ENCODE results near the gene ID4.

Gene ID4

DNA sequence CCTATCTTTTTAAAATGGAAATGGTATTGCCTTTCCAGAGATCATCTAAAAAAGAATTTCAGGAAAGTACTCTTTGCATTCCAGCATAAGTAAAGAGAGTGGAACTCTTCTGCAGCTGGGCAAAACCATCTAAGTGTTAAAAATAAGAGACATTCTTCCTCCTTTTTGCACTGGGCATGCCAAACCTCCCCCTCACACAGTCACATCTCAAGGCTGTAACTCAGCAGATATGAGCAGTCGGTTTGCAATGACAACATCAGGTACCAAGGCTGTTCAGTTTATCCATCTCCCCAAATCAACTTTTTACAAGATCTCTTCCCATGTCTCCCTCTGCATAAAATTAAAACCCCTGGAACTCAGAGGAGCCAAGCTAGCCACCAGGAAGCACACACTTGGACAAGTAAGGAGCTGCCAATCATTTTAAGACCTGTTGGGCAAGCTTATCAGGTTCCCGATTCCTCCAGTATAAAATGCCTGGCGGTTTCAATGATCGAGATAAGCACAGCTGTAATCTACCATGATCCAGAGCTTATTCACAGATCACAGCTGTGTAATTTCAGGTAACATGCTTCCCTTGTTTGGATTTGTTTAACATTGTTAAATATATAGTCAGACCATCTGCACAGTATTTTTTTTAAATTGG is 23.2 kb downstream of the ID4 start:
- no peak for DNase-seq (ENCODE audit: low read depth)

- DNase-seq (ENCODE audit: low read depth), result no peak
These were observed 27.1 kb downstream of the ID4 start for GRCh38 chr6:19864285-19864684.

DNA sequence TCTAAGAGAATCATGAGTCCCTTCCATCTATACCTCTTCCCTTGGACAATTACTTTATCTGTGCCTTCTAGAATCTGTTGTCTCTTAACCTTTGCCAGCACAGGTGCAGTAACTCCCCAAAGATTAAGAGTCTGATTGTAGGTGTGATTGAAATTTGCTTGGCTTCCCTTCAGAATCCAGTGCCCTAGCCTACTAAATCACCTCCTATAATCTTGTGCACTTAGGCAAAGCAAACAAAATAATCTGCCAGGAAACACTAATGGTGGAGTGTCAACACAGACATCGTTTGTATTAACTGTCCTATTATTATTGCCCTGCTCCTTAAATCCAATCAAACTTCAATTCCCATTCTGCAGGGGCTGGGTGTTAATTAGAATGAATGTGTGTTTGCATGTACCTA is 28.0 kb downstream of the ID4 start:
- no peak for DNase-seq (ENCODE audit: low read depth)

DNA sequence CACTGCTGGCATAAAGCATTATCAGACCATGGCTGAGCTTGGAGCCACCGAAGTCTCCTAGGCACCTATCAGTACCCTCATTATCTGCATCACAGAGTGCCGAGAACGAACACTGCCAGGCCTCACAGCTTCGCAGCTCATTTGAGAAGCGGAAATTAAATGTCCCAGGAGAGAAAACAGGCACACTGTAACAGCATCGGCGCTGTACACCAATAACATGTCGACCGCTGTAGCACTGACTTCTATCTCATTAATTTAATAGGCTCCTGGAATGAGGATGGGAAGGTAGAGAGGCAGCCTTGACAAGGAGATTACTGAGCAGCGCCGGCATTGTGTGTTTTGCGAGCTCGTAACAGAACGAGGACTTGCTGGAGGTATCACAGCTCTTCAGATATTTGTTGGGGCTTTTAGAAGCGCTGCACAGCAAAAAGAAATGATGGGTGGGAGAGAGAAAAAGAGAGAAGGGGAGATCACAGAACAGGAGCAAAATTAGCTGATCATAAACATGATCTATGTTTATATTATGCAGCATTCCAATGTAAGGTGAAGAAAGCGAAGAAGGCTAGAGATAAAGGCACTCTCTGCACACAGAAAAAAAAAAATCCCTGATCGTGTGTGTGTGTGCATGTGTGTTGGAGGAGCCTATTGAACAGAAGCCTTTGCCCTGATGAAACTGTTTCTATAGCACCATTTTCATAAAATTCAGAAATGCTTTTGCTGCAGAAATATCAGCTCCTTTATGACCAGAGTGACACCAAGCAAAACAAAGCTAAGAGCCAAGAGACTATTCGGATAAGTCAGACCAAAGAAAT is 29.2 kb downstream of the ID4 start:
- no peak for DNase-seq (ENCODE audit: low read depth)

DNA sequence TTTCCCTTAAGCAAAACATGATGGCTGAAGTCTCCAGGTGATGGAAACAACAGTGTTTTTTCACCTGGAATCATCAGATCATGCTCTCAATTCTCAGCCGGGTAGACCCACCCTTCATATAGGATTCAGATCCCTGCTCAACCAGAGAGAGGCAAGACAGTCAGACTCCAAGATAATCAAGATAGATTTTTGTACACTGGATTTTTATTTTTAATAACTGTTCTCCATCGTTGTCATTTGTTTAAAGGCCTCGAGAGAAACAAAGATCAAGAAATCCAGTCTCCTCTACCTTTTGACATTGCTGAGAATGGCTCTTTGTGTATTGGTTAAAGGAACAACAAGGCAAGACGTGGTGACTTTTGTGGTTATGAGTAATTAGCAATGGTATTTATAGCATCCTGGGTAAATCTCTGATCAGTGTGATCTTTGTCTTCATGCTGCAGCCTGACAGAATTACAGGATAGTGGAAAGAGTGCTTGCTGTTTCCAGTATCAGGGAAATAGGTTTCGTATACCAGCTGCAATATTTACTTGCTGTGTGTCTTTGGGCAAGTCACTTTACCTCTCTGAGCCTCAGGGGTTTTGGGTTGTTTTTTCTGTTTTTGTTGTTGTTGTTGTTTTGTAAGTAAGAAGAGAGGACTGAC is 29.9 kb downstream of the ID4 start:
- peak; percentile 12 for DNase-seq (ENCODE audit: low read depth)

DNA sequence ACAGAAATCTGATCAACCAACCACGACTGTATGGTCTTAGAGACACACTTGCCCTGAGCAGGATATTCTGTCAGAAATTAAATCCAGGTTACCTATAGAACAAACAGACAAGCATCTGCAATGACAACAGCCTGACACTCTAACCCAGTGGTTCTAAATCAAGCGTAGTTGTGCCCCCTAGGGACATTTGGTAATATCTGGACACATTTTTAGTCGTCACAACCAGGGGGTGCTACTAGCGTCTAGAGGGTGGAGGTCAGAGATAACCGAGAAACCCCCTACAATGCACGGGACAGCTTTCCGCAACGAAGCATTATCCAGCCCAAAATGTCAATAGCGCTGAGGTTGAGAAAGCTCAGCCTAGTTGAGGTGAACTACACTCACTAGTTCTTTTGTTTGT is 32.3 kb downstream of the ID4 start:
- no peak for DNase-seq (ENCODE audit: low read depth)

GRCh38 chr6:19870322-19870721 is 33.2 kb downstream of the ID4 start:
- DNase-seq (ENCODE audit: low read depth), result no peak

DNA sequence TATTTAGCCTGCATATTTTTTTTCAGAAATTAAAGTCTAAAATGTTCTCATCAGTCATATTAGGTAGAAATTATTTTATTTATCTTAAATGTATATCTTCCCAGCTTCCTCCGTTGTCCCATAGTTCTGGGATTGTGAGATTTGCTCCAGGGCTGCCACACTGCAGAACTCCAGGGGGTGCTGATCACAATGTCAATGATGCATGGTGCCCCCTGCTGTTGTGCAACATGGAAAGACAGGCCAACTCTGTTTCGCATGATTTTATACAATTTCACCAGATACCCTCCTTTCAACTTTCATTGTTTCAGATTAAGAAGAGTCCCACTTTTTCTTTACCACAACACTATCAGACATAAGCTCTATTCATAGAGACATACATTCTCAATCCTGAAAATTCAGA is 35.9 kb downstream of the ID4 start:
- no peak for DNase-seq (ENCODE audit: low read depth)

DNA sequence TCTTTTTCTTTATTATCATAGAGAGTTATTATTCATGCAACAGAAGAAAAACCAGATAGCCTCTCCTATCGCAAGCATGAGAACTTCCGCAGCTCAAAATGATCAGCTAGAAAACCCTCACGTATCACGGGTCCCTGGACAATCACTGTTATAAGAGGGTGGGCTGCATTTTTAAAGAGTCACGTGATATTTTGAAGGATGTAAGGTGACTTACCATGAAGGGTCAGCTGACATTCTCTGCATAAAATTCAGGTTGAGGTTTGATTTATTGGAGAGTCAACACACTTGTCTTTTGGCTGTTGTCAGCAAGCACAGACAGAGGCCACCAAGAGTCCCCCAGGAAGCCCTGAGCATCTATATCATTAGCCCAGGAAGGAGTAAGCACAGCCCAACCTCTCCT is 39.5 kb downstream of the ID4 start:
- DNase-seq (ENCODE audit: low read depth), result no peak

- no peak for DNase-seq (ENCODE audit: low read depth)
These were observed 42.5 kb downstream of the ID4 start for GRCh38 chr6:19879663-19880062.

GRCh38 chr6:19880066-19880465 is 42.9 kb downstream of the ID4 start:
- DNase-seq (ENCODE audit: low read depth), result no peak

DNA sequence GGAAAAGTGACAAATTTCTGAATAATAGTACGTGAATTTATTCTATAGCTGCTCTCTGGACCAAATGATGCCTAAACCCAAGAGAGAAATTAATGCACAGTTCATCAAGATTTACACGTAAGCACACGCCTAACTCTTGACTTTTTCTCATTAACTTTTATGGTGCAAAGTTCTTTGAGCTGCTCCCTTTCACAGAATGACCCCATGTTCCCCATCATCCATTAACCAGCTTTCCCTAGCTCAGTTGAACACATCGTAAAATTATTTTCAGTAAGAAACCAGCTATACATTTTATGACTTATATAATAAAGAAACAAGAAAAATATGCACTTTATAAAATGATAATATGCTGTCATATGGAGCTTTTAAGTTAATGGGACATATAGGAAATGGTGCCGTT is 54.3 kb downstream of the ID4 start:
- no peak for DNase-seq (ENCODE audit: low read depth)

All from GM04504 (cell line).